Measurements from ENCODE around the gene DNAL4.

Gene DNAL4

GRCh38 chr22:38774496-38775166 lies 19.3 kb downstream of the DNAL4 start:
- no peaks in the 10 kb centered on the region for H3K9me3 ChIP-seq (ENCODE audit: control insufficient read depth in 2 of 2, low read length in 2 of 2)
- no peak overlapping the region for H3K4me3 ChIP-seq (ENCODE audit: low read length in 2 of 2)
- H3K36me3 ChIP-seq (ENCODE audit: control insufficient read depth in 2 of 2, insufficient read depth in 2 of 2, low read length in 2 of 2): peaks cover 0 to 2% of the 10 kb centered on the region in 2 donors
- H3K9ac ChIP-seq (ENCODE audit: low read depth in 1 of 2, low read length in 2 of 2): no peak overlapping the region
- H3K27ac ChIP-seq (ENCODE audit: low read depth in 2 of 2, low read length in 2 of 2): no peak overlapping the region
- H3K27me3 ChIP-seq (ENCODE audit: control insufficient read depth in 2 of 2, insufficient read depth in 2 of 2, low read length in 2 of 2): no peaks in the 10 kb centered on the region
- no peaks in the 10 kb centered on the region for H3K4me1 ChIP-seq (ENCODE audit: control insufficient read depth in 2 of 2, insufficient read depth in 2 of 2, low read length in 2 of 2)

GRCh38 chr22:38773363-38773946 lies 20.5 kb downstream of the DNAL4 start:
- Histone ChIP-seq H3K27ac (ENCODE audit: low read depth in 2 of 2, low read length in 2 of 2) (no peak overlapping the region), H3K4me3 (ENCODE audit: low read length in 2 of 2) (no peak overlapping the region), H3K9me3 (ENCODE audit: control insufficient read depth in 2 of 2, low read length in 2 of 2) (no peaks in the 10 kb centered on the region), H3K36me3 (ENCODE audit: control insufficient read depth in 2 of 2, insufficient read depth in 2 of 2, low read length in 2 of 2) (no peaks in the 10 kb centered on the region), H3K9ac (ENCODE audit: low read depth in 1 of 2, low read length in 2 of 2) (no peak overlapping the region), H3K27me3 (ENCODE audit: control insufficient read depth in 2 of 2, insufficient read depth in 2 of 2, low read length in 2 of 2) (no peaks in the 10 kb centered on the region), H3K4me1 (ENCODE audit: control insufficient read depth in 2 of 2, insufficient read depth in 2 of 2, low read length in 2 of 2) (no peaks in the 10 kb centered on the region)

GRCh38 chr22:38772623-38772873 lies 21.4 kb downstream of the DNAL4 start:
- Histone ChIP-seq H3K4me3 (ENCODE audit: low read length in 2 of 2) (no peak overlapping the region), H3K4me1 (ENCODE audit: control insufficient read depth in 2 of 2, insufficient read depth in 2 of 2, low read length in 2 of 2) (no peaks in the 10 kb centered on the region), H3K27ac (ENCODE audit: low read depth in 2 of 2, low read length in 2 of 2) (no peak overlapping the region), H3K9ac (ENCODE audit: low read depth in 1 of 2, low read length in 2 of 2) (no peak overlapping the region), H3K36me3 (ENCODE audit: control insufficient read depth in 2 of 2, insufficient read depth in 2 of 2, low read length in 2 of 2) (no peaks in the 10 kb centered on the region), H3K27me3 (ENCODE audit: control insufficient read depth in 2 of 2, insufficient read depth in 2 of 2, low read length in 2 of 2) (no peaks in the 10 kb centered on the region), H3K9me3 (ENCODE audit: control insufficient read depth in 2 of 2, low read length in 2 of 2) (no peaks in the 10 kb centered on the region)

- Histone ChIP-seq H3K9ac (ENCODE audit: low read depth in 1 of 2, low read length in 2 of 2) (no peak overlapping the region), H3K36me3 (ENCODE audit: control insufficient read depth in 2 of 2, insufficient read depth in 2 of 2, low read length in 2 of 2) (no peaks in the 10 kb centered on the region), H3K4me1 (ENCODE audit: control insufficient read depth in 2 of 2, insufficient read depth in 2 of 2, low read length in 2 of 2) (no peaks in the 10 kb centered on the region), H3K27me3 (ENCODE audit: control insufficient read depth in 2 of 2, insufficient read depth in 2 of 2, low read length in 2 of 2) (no peaks in the 10 kb centered on the region), H3K27ac (ENCODE audit: low read depth in 2 of 2, low read length in 2 of 2) (no peak overlapping the region), H3K4me3 (ENCODE audit: low read length in 2 of 2) (no peak overlapping the region), H3K9me3 (ENCODE audit: control insufficient read depth in 2 of 2, low read length in 2 of 2) (no peaks in the 10 kb centered on the region)
Observed at GRCh38 chr22:38770257-38770949, 23.5 kb downstream of the DNAL4 start.

GRCh38 chr22:38768036-38768435 lies 25.9 kb downstream of the DNAL4 start:
- Histone ChIP-seq H3K9ac (ENCODE audit: low read depth in 1 of 2, low read length in 2 of 2) (no peak overlapping the region), H3K4me1 (ENCODE audit: control insufficient read depth in 2 of 2, insufficient read depth in 2 of 2, low read length in 2 of 2) (no peaks in the 10 kb centered on the region), H3K36me3 (ENCODE audit: control insufficient read depth in 2 of 2, insufficient read depth in 2 of 2, low read length in 2 of 2) (no peaks in the 10 kb centered on the region), H3K27ac (ENCODE audit: low read depth in 2 of 2, low read length in 2 of 2) (no peak overlapping the region), H3K9me3 (ENCODE audit: control insufficient read depth in 2 of 2, low read length in 2 of 2) (no peaks in the 10 kb centered on the region), H3K4me3 (ENCODE audit: low read length in 2 of 2) (no peak overlapping the region), H3K27me3 (ENCODE audit: control insufficient read depth in 2 of 2, insufficient read depth in 2 of 2, low read length in 2 of 2) (no peaks in the 10 kb centered on the region)

GRCh38 chr22:38767313-38767712 lies 26.6 kb downstream of the DNAL4 start:
- H3K9me3 ChIP-seq (ENCODE audit: control insufficient read depth in 2 of 2, low read length in 2 of 2): no peaks in the 10 kb centered on the region
- no peaks in the 10 kb centered on the region for H3K27me3 ChIP-seq (ENCODE audit: control insufficient read depth in 2 of 2, insufficient read depth in 2 of 2, low read length in 2 of 2)
- no peaks in the 10 kb centered on the region for H3K36me3 ChIP-seq (ENCODE audit: control insufficient read depth in 2 of 2, insufficient read depth in 2 of 2, low read length in 2 of 2)
- no peak overlapping the region for H3K27ac ChIP-seq (ENCODE audit: low read depth in 2 of 2, low read length in 2 of 2)
- H3K4me1 ChIP-seq (ENCODE audit: control insufficient read depth in 2 of 2, insufficient read depth in 2 of 2, low read length in 2 of 2): no peaks in the 10 kb centered on the region
- no peak overlapping the region for H3K9ac ChIP-seq (ENCODE audit: low read depth in 1 of 2, low read length in 2 of 2)
- no peak overlapping the region for H3K4me3 ChIP-seq (ENCODE audit: low read length in 2 of 2)

GRCh38 chr22:38766076-38766777 lies 27.7 kb downstream of the DNAL4 start:
- no peaks in the 10 kb centered on the region for H3K27me3 ChIP-seq (ENCODE audit: control insufficient read depth in 2 of 2, insufficient read depth in 2 of 2, low read length in 2 of 2)
- H3K36me3 ChIP-seq (ENCODE audit: control insufficient read depth in 2 of 2, insufficient read depth in 2 of 2, low read length in 2 of 2): no peaks in the 10 kb centered on the region
- no peaks in the 10 kb centered on the region for H3K4me1 ChIP-seq (ENCODE audit: control insufficient read depth in 2 of 2, insufficient read depth in 2 of 2, low read length in 2 of 2)
- H3K27ac ChIP-seq (ENCODE audit: low read depth in 2 of 2, low read length in 2 of 2): no peak overlapping the region
- no peak overlapping the region for H3K9ac ChIP-seq (ENCODE audit: low read depth in 1 of 2, low read length in 2 of 2)
- H3K4me3 ChIP-seq (ENCODE audit: low read length in 2 of 2): no peak overlapping the region
- H3K9me3 ChIP-seq (ENCODE audit: control insufficient read depth in 2 of 2, low read length in 2 of 2): no peaks in the 10 kb centered on the region

- peaks cover 0 to 3% of the 10 kb centered on the region in 2 donors for H3K4me1 ChIP-seq (ENCODE audit: control insufficient read depth in 2 of 2, insufficient read depth in 2 of 2, low read length in 2 of 2)
- H3K36me3 ChIP-seq (ENCODE audit: control insufficient read depth in 2 of 2, insufficient read depth in 2 of 2, low read length in 2 of 2): no peaks in the 10 kb centered on the region
- H3K27me3 ChIP-seq (ENCODE audit: control insufficient read depth in 2 of 2, insufficient read depth in 2 of 2, low read length in 2 of 2): no peaks in the 10 kb centered on the region
- H3K27ac ChIP-seq (ENCODE audit: low read depth in 2 of 2, low read length in 2 of 2): no peak overlapping the region
- H3K9ac ChIP-seq (ENCODE audit: low read depth in 1 of 2, low read length in 2 of 2): no peak overlapping the region
- no peak overlapping the region for H3K4me3 ChIP-seq (ENCODE audit: low read length in 2 of 2)
- no peaks in the 10 kb centered on the region for H3K9me3 ChIP-seq (ENCODE audit: control insufficient read depth in 2 of 2, low read length in 2 of 2)
Observed at GRCh38 chr22:38762551-38762983, 31.4 kb downstream of the DNAL4 start.

- H3K4me1 ChIP-seq (ENCODE audit: control insufficient read depth in 2 of 2, insufficient read depth in 2 of 2, low read length in 2 of 2): peaks cover 6 to 8% of the 10 kb centered on the region in 2 donors
- H3K36me3 ChIP-seq (ENCODE audit: control insufficient read depth in 2 of 2, insufficient read depth in 2 of 2, low read length in 2 of 2): no peaks in the 10 kb centered on the region
- H3K9me3 ChIP-seq (ENCODE audit: control insufficient read depth in 2 of 2, low read length in 2 of 2): no peaks in the 10 kb centered on the region
- no peak overlapping the region for H3K4me3 ChIP-seq (ENCODE audit: low read length in 2 of 2)
- H3K27ac ChIP-seq (ENCODE audit: low read depth in 2 of 2, low read length in 2 of 2): no peak overlapping the region
- H3K9ac ChIP-seq (ENCODE audit: low read depth in 1 of 2, low read length in 2 of 2): no peak overlapping the region
- H3K27me3 ChIP-seq (ENCODE audit: control insufficient read depth in 2 of 2, insufficient read depth in 2 of 2, low read length in 2 of 2): no peaks in the 10 kb centered on the region
Observed at GRCh38 chr22:38761202-38762162, 32.5 kb downstream of the DNAL4 start.
